Stomach (tissue), 9 donors: Measurements from ENCODE around the gene TIE1. TPM values are rescaled to one million over a fixed set of nuclear protein-coding genes. Genes with fewer than 3 reads are reported as not detected.

Source experiments
- DNase-seq, 2 donors: peaks; one replicate each; pipeline versions ENCODE4 v3.0.0 to v3.0.0-alpha.2; 2013 to 2019
- H3K27ac ChIP-seq, 5 donors: fragments of 200-600 bp in 4 of 5; sonication (generic) in 4 of 5; one replicate each; pipeline ENCODE4 v1.5.1; 2013 to 2019; ENCODE audit warnings: mild to moderate bottlenecking in 1 of 5, moderate library complexity in 1 of 5
- H3K27me3 ChIP-seq, 3 donors: fragments of 200-600 bp; sonication (generic); one replicate each; pipeline ENCODE4 v1.5.1; 2017 to 2019; ENCODE audit warnings: mixed run types in 1 of 3
- H3K36me3 ChIP-seq, 4 donors: fragments of 200-600 bp; sonication (generic); 1 replicate in 3 of 4; 2 replicates in 1 of 4; pipeline ENCODE4 v1.5.1; 2016 to 2019
- H3K4me1 ChIP-seq, 4 donors: fragments of 200-600 bp; sonication (generic); one replicate each; pipeline ENCODE4 v1.5.1; 2016 to 2019
- H3K4me3 ChIP-seq, 4 donors: fragments of 200-600 bp; sonication (generic) in 3 of 4; one replicate each; pipeline ENCODE4 v1.5.1; 2016 to 2019; ENCODE audit warnings: mild to moderate bottlenecking in 1 of 4
- H3K9me3 ChIP-seq, 4 donors: fragments of 200-600 bp; sonication (generic); one replicate each; pipeline ENCODE4 v1.5.1; 2016 to 2019
- EP300 ChIP-seq: sonication (generic); formaldehyde crosslinking; IDR thresholded peaks from one replicate; pipeline ENCODE4 v1.6.1; 2017; ENCODE audit warnings: antibody characterized with exemption
- POLR2A ChIP-seq, 4 donors: fragments of 450-650 bp; IDR thresholded peaks; one replicate each; pipeline ENCODE4 v1.6.1; 2016; ENCODE audit warnings: antibody characterized with exemption in 4 of 4, control low read depth in 2 of 4, mild to moderate bottlenecking in 1 of 4, moderate library complexity in 1 of 4
- POLR2AphosphoS5 ChIP-seq, 3 donors: sonication (generic); formaldehyde crosslinking; IDR thresholded peaks; one replicate each; pipeline ENCODE4 v1.6.1; 2016; ENCODE audit warnings: antibody characterized with exemption in 3 of 3
- WGBS, 5 donors: extraction: QIAGEN DNeasy Blood & Tissue Kit in 3 of 5; methylation state at CpG; one replicate each; pipeline versions ENCODE4 v1.1.5 to v1.1.7; 2013 to 2018; 5-methylcytosine and 5-hydroxymethylcytosine counted together
- intact Hi-C: fragments of 100-400 bp; cut with DNase I; formaldehyde crosslinking; loops from one replicate; pipeline ENCODE4 v1.15.1; 2023; ENCODE audit warnings: low total_unique reads
- polyA plus RNA-seq, 3 donors: library from polyadenylated mRNA; stranded (reverse); fragments of 200-250 nt; gene quantifications; one replicate each; pipeline ENCODE4 v1.2.3, GENCODE V29; 2013
- total RNA-seq, 5 donors: library from RNA; depleted of rRNA; stranded (reverse); fragments of >200 nt; gene quantifications; one replicate each; pipeline versions ENCODE4 v1.1.0 to v1.2.3, GENCODE V29; 2014 to 2016
- TF ChIP-seq, protein P1 (sequence below), 7 experiments: fragments of 450-650 bp in 4 of 7; fragments of 200-600 bp in 3 of 7; sonication (generic) in 3 of 7; IDR thresholded peaks; one replicate each; pipeline ENCODE4 v1.5.1; 2016 to 2019; ENCODE audit warnings: antibody characterized with exemption in 7 of 7, control low read depth in 2 of 7, mild to moderate bottlenecking in 1 of 7
- donor health status: healthy with polysubstance abuse.
- donor health status: Bipolar disorder and iron deficiency.
- donor health status: healthy.

Gene TIE1
- total and polyA plus RNA-seq, 8 donors, result 2.1 to 36.2 (median 13.8) TPM; not detected in 1

DNA sequence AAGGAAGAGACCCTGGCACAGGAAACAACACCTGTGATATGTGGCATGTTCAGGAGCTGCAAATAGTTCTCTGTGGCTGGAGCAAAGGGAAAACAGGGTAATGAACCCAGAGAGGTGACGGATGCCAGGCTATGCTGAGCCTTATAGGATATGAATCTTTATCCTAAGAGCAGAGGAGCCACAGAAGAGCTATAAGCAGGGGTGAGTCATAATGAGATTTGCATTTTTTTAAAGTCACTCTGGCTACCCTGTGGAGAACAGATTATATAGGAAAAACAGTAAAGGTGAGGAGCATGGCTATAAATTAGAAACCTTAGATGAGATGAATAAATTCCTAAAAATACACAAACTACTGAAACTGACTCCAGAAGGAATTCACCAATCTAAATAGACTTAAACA lies 24.0 kb downstream of the TIE1 start:
- no peak for DNase-seq
- Histone ChIP-seq H3K27me3 (no peaks in the 10 kb centered on the region), H3K36me3 (no peaks in the 10 kb centered on the region), H3K4me1 (peaks cover 0 to 4% (median 0%) of the 10 kb centered on the region in 4 donors), H3K4me3 (no peak overlapping the region), H3K9me3 (peaks cover 0 to 20% (median 12%) of the 10 kb centered on the region in 4 donors), H3K27ac (no peak overlapping the region)
- TF ChIP-seq POLR2A (IDR thresholded peaks at IDR 0.05) (no peak), EP300 (no peak), POLR2AphosphoS5 (IDR thresholded peaks at IDR 0.05) (no peak)
- TF ChIP-seq, protein P1, sequence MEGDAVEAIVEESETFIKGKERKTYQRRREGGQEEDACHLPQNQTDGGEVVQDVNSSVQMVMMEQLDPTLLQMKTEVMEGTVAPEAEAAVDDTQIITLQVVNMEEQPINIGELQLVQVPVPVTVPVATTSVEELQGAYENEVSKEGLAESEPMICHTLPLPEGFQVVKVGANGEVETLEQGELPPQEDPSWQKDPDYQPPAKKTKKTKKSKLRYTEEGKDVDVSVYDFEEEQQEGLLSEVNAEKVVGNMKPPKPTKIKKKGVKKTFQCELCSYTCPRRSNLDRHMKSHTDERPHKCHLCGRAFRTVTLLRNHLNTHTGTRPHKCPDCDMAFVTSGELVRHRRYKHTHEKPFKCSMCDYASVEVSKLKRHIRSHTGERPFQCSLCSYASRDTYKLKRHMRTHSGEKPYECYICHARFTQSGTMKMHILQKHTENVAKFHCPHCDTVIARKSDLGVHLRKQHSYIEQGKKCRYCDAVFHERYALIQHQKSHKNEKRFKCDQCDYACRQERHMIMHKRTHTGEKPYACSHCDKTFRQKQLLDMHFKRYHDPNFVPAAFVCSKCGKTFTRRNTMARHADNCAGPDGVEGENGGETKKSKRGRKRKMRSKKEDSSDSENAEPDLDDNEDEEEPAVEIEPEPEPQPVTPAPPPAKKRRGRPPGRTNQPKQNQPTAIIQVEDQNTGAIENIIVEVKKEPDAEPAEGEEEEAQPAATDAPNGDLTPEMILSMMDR (IDR thresholded peaks at IDR 0.05), result no peak
- 88 to 100% (median 95%) methylated on average over 1 of the region's 1 CpG for WGBS, 5 donors
- intact Hi-C loops, result no loop called here

DNA sequence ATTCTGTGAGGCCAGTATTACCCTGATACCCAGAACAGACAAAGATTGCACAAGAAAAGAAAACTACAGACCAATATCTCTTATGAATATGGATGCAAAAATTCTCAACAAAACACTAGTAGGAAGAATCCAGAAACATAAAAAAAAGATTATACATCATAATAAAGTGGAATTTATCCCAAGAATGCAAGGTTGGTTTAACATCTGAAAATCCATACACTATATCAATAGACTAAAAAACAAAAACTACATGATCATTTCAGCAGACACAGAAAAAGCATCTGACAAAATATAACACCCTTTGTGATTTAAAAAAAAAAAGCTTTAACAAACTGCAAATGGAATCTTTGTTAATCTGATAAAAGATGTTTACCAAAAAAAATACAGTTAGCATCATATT lies 24.6 kb downstream of the TIE1 start:
- DNase-seq, result no peak
- Histone ChIP-seq H3K36me3 (no peaks in the 10 kb centered on the region), H3K27ac (no peak overlapping the region), H3K4me3 (no peak overlapping the region), H3K27me3 (no peaks in the 10 kb centered on the region), H3K4me1 (peaks cover 0 to 10% (median 3%) of the 10 kb centered on the region in 4 donors), H3K9me3 (peaks cover 0 to 20% (median 12%) of the 10 kb centered on the region in 4 donors)
- TF ChIP-seq, protein P1 (IDR thresholded peaks at IDR 0.05), result no peak
- TF ChIP-seq POLR2AphosphoS5 (IDR thresholded peaks at IDR 0.05) (no peak), EP300 (no peak)
- intact Hi-C loops, result no loop called here

DNA sequence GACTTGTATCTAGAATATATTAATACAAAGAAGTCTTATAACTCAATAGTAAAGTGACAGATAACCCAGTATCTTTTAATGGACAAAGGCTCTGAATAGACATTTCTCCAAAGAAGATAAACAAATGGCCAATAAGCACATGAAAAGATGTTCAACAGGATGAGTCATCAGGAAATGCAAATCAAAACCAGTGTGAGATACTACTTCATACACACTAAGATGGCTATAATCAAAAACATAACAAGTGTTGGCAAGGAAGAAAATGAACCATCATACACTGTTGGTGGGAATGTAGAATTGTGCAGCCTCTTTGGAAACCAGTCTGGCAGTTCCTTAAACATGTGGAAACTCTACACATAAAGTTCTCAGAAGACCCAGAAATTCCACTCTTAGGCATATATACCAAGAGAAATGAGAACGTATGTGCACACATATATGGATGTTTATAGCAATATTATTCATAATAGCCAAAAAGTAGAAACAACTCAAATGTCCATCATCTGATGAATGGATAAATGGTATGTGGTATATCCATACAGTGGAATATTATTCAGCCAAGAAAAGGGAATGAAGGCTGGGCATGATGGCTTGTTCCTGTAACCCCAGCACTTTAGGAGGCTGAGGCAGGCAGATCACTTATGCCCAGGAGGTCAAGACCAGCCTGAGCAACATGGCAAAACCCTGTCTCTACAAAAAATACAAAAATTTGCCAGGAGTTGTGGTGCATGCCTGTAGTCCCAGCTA lies 26.9 kb downstream of the TIE1 start:
- intact Hi-C loops, result no loop called here
- Histone ChIP-seq H3K27ac (no peak overlapping the region), H3K4me1 (peaks cover 0 to 11% (median 3%) of the 10 kb centered on the region in 4 donors), H3K4me3 (no peak overlapping the region), H3K36me3 (no peaks in the 10 kb centered on the region), H3K27me3 (no peaks in the 10 kb centered on the region), H3K9me3 (peaks cover 0 to 20% (median 12%) of the 10 kb centered on the region in 4 donors)
- WGBS, 5 donors, result 95 to 98% (median 95%) methylated on average over 1 of the region's 1 CpG
- TF ChIP-seq, protein P1 (IDR thresholded peaks at IDR 0.05), result no peak
- TF ChIP-seq POLR2A (IDR thresholded peaks at IDR 0.05) (no peak), EP300 (no peak), POLR2AphosphoS5 (IDR thresholded peaks at IDR 0.05) (no peak)
- DNase-seq, result no peak

DNA sequence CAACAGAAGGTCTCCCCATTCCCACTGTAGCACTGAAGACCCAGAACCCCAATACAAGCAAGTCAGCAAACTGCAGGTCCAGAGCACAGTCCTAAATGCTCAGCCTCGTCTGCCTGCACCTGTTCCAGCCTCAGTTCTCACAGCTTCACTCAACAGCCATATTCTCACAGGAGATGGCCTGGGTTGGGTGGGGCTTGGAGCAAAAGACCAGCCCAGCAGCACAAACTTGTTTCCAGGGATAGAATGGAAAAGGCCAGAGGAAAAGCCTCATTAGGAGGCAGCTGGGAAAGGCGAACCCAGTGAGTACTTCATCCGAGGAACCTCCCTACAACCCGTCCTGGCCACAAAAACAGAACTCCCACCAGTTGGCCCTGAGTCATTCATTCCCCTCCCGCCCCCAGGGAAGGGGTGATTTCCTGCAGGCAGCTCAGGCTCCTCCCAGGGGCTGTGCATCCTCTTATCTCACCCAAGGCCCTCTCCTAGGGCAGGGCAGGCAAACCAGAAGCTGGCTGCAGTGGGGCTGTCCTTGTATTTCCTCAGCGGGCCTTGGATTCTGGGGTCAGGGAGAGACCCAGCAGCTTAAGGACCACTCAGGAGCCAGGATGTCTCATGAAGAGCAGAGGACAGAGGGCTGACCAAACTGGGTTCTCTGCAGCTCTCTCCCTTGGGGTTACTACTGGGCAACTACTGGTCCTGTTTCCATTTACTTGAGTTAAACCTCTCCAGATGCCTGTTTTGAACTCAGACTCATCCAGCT lies 29.4 kb downstream of the TIE1 start:
- DNase-seq, result peak in 1 of 2 donors; percentile 77
- Histone ChIP-seq H3K4me3 (no peak overlapping the region), H3K27ac (peak overlapping the region in 1 of 5 donors; percentile 7), H3K4me1 (peaks cover 0 to 11% (median 3%) of the 10 kb centered on the region in 4 donors), H3K36me3 (no peaks in the 10 kb centered on the region), H3K27me3 (no peaks in the 10 kb centered on the region), H3K9me3 (peaks cover 0 to 14% (median 8%) of the 10 kb centered on the region in 4 donors)
- no peak for TF ChIP-seq POLR2AphosphoS5 (IDR thresholded peaks at IDR 0.05)
- 43 to 55% (median 54%) methylated on average over 6 of the region's 6 CpGs for WGBS, 5 donors
- intact Hi-C loops, result no loop called here
